ENCODE measurements around the gene LRIG2.

- TF ChIP-seq CTCF (IDR thresholded peaks at IDR 0.05; ENCODE audit: extremely low read depth in 1 of 2, insufficient read depth in 1 of 2, low read depth in 1 of 2, low read length in 2 of 2) (no peak), JUN (IDR thresholded peaks at IDR 0.05; ENCODE audit: borderline replicate concordance, insufficient read depth, insufficient read length, low read depth) (no peak), POLR2A (IDR thresholded peaks at IDR 0.05; ENCODE audit: low read depth, low read length) (no peak), FOS (IDR thresholded peaks at IDR 0.05; ENCODE audit: borderline replicate concordance, insufficient read depth, low read length) (no peak), POLR2AphosphoS5 (IDR thresholded peaks at IDR 0.05; ENCODE audit: insufficient read depth, low read depth, low read length) (no peak), EZH2 (IDR thresholded peaks at IDR 0.05; ENCODE audit: borderline replicate concordance, low read depth, low read length, severe bottlenecking) (no peak)
Measured at GRCh38 chr1:113178106-113178505, 105.1 kb downstream of the LRIG2 start.
